CD4-positive, alpha-beta T cell (primary cell): ENCODE data around the gene KCNAB2. TPM values are rescaled to one million over a fixed set of nuclear protein-coding genes. Genes with fewer than 3 reads are reported as not detected.

Experiments used
- ATAC-seq: fragments of 200-7000 bp; cut with Tn5 transposase; one replicate; pipeline ENCODE4 v1.10.0; 2022; ENCODE audit warnings: mild to moderate bottlenecking; ENCODE audit not compliant: poor library complexity
- CTCF ChIA-PET: fragments of 350-600 bp; sonication (Branson Sonifier 250); formaldehyde crosslinking; loops from one replicate; lab custom pipeline; 2021; ENCODE audit warnings: antibody characterized with exemption, inconsistent platforms; lab: Charles Lee
- POLR2A ChIA-PET: fragments of 350-600 bp; sonication (Branson Sonifier 250); formaldehyde crosslinking; loops from one replicate; lab custom pipeline; 2021; ENCODE audit warnings: antibody characterized with exemption, inconsistent platforms; lab: Charles Lee
- DNase-seq, 14 experiments: peaks; one replicate each; pipeline ENCODE4 v3.0.0-alpha.2; 2013 to 2020; ENCODE audit warnings: mixed read lengths in 2 of 14
- H3K27ac ChIP-seq, 2 donors: one replicate each; pipeline versions ENCODE4 v1.5.1 to v1.7.0; 2013; ENCODE audit warnings: low read length in 2 of 2, low read depth in 1 of 2, mild to moderate bottlenecking in 1 of 2
- H3K27me3 ChIP-seq, 2 experiments: 1 replicate in 1 of 2; 2 replicates in 1 of 2; pipeline versions ENCODE4 v1.6.1 to v1.7.0; 2013; ENCODE audit warnings: low read length in 2 of 2, control low read depth in 1 of 2, mild to moderate bottlenecking in 1 of 2, moderate library complexity in 1 of 2; ENCODE audit not compliant: insufficient read depth in 2 of 2, control insufficient read depth in 1 of 2
- H3K36me3 ChIP-seq: one replicate; pipeline ENCODE4 v1.6.1; 2013; ENCODE audit warnings: low read length, control low read depth; ENCODE audit not compliant: insufficient read depth
- H3K4me1 ChIP-seq: one replicate; pipeline ENCODE4 v1.6.1; 2013; ENCODE audit warnings: low read length, control low read depth; ENCODE audit not compliant: insufficient read depth
- H3K4me3 ChIP-seq: one replicate; pipeline ENCODE4 v1.5.1; 2013; ENCODE audit warnings: mild to moderate bottlenecking, low read length, moderate library complexity
- H3K9me3 ChIP-seq, 2 experiments: 1 replicate in 1 of 2; 2 replicates in 1 of 2; pipeline versions ENCODE4 v1.6.1 to v1.7.0; 2013; ENCODE audit warnings: low read length in 2 of 2, mild to moderate bottlenecking in 2 of 2, control low read depth in 1 of 2, moderate library complexity in 1 of 2; ENCODE audit not compliant: control insufficient read depth in 1 of 2, insufficient read depth in 1 of 2
- H3K27ac Mint-ChIP-seq: one replicate; pipeline ENCODE4 v1.8.0; 2020; ENCODE audit warnings: mixed read lengths
- H3K27me3 Mint-ChIP-seq: one replicate; pipeline ENCODE4 v1.8.0; 2021; ENCODE audit warnings: mixed read lengths
- H3K36me3 Mint-ChIP-seq: one replicate; pipeline ENCODE4 v1.8.0; 2021; ENCODE audit warnings: low read depth, mixed read lengths
- H3K4me1 Mint-ChIP-seq: one replicate; pipeline ENCODE4 v1.8.0; 2021; ENCODE audit warnings: low read depth, mixed read lengths
- H3K4me3 Mint-ChIP-seq: one replicate; pipeline ENCODE4 v1.8.0; 2020; ENCODE audit warnings: mild to moderate bottlenecking, mixed read lengths
- H3K9me3 Mint-ChIP-seq: one replicate; pipeline ENCODE4 v1.8.0; 2020; ENCODE audit warnings: mixed read lengths
- CTCF ChIP-seq: fragments of 200-600 bp; IDR thresholded peaks from one replicate; pipeline ENCODE4 v1.8.0; 2022; ENCODE audit warnings: antibody characterized with exemption, mild to moderate bottlenecking
- intact Hi-C, 2 experiments: fragments of 100-400 bp; cut with DNase I in 1 of 2; cut with micrococcal nuclease in 1 of 2; formaldehyde crosslinking; loops; one replicate each; pipeline versions ENCODE4 v1.15.1 to v1.9.0; 2023 to 2025; cut with DNase I, micrococcal nuclease
- total RNA-seq, 174 experiments: library from RNA in 2 of 174; stranded (reverse) in 2 of 174; gene quantifications; one replicate each; pipeline ENCODE4 v1.2.3 and lab custom pipeline; 2021 to 2026

The KCNAB2 gene
- total RNA-seq, 2 experiments from 2014 or later = 147 to 155 TPM

- H3K27ac ChIP-seq = no peak overlapping the region
- CTCF ChIA-PET = no interaction called here
Measured at GRCh38 chr1:6148497-6149241, 103.0 kb downstream of the KCNAB2 start.

GRCh38 chr1:6149597-6149996 lies 103.9 kb downstream of the KCNAB2 start:
- POLR2A ChIA-PET = no interaction called here
- peaks cover 11 to 13% of the 10 kb centered on the region in 2 experiments for H3K27me3 ChIP-seq
- peaks cover 8% of the 10 kb centered on the region for H3K27me3 Mint-ChIP-seq

More at GRCh38 chr1:6148497-6149241, 103.0 kb downstream of the KCNAB2 start:
- Mint-ChIP-seq H3K4me3 (peak overlapping the region; percentile 66), H3K9me3 (no peaks in the 10 kb centered on the region), H3K4me1 (peaks cover 9% of the 10 kb centered on the region), H3K36me3 (no peaks in the 10 kb centered on the region), H3K27me3 (peaks cover 8% of the 10 kb centered on the region), H3K27ac (no peak overlapping the region)
- POLR2A ChIA-PET = no interaction called here
- Histone ChIP-seq H3K36me3 (no peaks in the 10 kb centered on the region), H3K9me3 (peaks cover 0 to 4% of the 10 kb centered on the region in 2 experiments), H3K4me1 (peaks cover 12% of the 10 kb centered on the region), H3K27me3 (peaks cover 11 to 13% of the 10 kb centered on the region in 2 experiments), H3K4me3 (peak overlapping the region; percentile 19)
- peak; percentile 40 to 81 (median 62) for DNase-seq
- TF ChIP-seq CTCF = no peak
- ATAC-seq = peak; percentile 97
- intact Hi-C loops = no loop called here

More at GRCh38 chr1:6149597-6149996, 103.9 kb downstream of the KCNAB2 start:
- ATAC-seq = no peak
- no peak for TF ChIP-seq CTCF
- Mint-ChIP-seq H3K9me3 (no peaks in the 10 kb centered on the region), H3K36me3 (no peaks in the 10 kb centered on the region), H3K27ac (no peak overlapping the region), H3K4me3 (no peak overlapping the region), H3K4me1 (peaks cover 9% of the 10 kb centered on the region)
- H3K36me3 ChIP-seq = no peaks in the 10 kb centered on the region
- intact Hi-C loops = no loop called here
- DNase-seq = no peak
- no peak overlapping the region for H3K4me3 ChIP-seq
- no peak overlapping the region for H3K27ac ChIP-seq
- peaks cover 16% of the 10 kb centered on the region for H3K4me1 ChIP-seq
- CTCF ChIA-PET = no interaction called here
- H3K9me3 ChIP-seq = peaks cover 0 to 4% of the 10 kb centered on the region in 2 experiments
